Measurements from ENCODE around the gene ESR2. TPM values are rescaled to one million over a fixed set of nuclear protein-coding genes. Genes with fewer than 3 reads are reported as not detected.

ESR2 gene
- total RNA-seq, 1 donor from 2014 or later = under 0.01 TPM

DNA sequence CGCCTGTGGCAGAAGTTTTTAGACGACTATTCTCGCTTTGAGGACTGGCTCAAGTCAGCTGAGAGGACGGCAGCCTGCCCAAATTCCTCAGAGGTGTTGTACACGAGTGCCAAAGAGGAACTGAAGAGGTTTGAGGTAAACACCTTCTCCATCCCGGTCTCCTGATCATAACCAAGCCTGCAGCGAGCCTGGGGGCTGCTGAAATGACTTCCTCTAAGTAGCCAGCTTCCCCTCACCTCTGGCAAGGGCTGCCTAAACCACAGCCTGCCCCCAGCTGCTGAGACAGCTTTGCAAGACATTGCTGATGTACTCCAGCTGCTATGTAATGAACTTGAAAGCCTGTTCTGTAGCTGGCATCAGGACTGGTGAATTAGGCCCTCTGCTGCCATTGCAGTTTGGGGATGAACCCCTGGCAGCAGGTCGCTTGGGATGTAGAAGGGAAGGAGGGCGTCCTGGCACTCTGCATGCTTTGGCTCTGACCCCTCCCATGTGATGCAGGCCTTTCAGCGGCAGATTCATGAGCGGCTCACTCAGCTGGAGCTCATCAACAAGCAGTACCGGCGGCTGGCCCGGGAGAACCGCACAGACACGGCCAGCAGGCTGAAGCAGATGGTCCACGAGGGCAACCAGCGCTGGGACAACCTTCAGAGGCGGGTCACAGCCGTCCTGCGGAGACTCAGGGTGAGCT is 84.6 kb downstream of the ESR2 start:
- Histone ChIP-seq H3K4me3 (ENCODE audit: low read depth, low read length) (no peak overlapping the region), H3K27me3 (ENCODE audit: control insufficient read depth, insufficient read depth, low read length) (no peaks in the 10 kb centered on the region), H3K36me3 (ENCODE audit: control insufficient read depth, insufficient read depth, low read length) (peaks cover 24% of the 10 kb centered on the region)
- TF ChIP-seq, protein P1, sequence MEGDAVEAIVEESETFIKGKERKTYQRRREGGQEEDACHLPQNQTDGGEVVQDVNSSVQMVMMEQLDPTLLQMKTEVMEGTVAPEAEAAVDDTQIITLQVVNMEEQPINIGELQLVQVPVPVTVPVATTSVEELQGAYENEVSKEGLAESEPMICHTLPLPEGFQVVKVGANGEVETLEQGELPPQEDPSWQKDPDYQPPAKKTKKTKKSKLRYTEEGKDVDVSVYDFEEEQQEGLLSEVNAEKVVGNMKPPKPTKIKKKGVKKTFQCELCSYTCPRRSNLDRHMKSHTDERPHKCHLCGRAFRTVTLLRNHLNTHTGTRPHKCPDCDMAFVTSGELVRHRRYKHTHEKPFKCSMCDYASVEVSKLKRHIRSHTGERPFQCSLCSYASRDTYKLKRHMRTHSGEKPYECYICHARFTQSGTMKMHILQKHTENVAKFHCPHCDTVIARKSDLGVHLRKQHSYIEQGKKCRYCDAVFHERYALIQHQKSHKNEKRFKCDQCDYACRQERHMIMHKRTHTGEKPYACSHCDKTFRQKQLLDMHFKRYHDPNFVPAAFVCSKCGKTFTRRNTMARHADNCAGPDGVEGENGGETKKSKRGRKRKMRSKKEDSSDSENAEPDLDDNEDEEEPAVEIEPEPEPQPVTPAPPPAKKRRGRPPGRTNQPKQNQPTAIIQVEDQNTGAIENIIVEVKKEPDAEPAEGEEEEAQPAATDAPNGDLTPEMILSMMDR (IDR thresholded peaks at IDR 0.05; ENCODE audit: insufficient read depth, low read length, severe bottlenecking) = no peak
- no peak for DNase-seq (ENCODE audit: low read depth)
- no peak for FAIRE-seq

DNA sequence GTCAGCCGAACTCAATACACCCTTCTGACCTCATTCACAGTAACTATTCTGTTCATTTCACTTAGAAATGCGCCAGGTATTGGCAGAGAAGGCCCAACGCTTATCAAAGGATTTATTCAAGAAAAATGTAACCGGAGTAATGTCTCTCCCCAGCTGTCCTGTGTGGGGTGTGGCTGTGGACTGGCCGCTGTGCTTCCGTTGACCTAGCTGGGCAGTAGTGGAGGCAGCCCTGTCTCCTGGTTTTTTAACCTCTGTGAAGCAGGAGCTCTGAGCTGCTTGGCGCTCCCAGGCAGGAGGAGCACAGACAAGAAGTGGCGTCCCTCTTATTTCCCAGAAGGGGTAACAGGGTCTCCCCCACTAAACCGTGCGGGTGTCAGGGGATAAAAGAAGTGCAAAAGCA is 85.2 kb downstream of the ESR2 start:
- no peak for FAIRE-seq
- DNase-seq (ENCODE audit: low read depth) = no peak
- Histone ChIP-seq H3K4me3 (ENCODE audit: low read depth, low read length) (no peak overlapping the region), H3K27me3 (ENCODE audit: control insufficient read depth, insufficient read depth, low read length) (no peaks in the 10 kb centered on the region), H3K36me3 (ENCODE audit: control insufficient read depth, insufficient read depth, low read length) (peaks cover 19% of the 10 kb centered on the region)
- TF ChIP-seq, protein P1 (IDR thresholded peaks at IDR 0.05; ENCODE audit: insufficient read depth, low read length, severe bottlenecking) = no peak

DNA sequence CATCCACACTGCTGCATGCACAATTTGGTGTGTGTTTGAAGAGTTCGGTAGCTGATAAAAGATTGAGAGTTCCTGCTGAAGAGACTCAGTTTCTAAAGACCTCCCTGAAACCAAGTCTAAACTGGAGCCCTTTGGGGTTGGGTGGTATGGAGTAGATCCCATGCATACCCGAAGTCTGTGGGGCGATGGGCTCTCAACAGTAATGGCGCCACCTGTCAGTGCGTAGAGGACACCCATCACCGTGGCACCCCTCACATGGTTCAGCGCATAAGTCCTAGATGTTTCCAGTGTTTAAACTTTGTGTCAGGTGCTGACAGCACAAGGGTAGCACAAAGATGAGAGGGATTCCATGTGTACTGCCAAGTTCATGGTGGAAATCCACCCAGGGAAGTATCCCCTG is 85.9 kb downstream of the ESR2 start:
- no peaks in the 10 kb centered on the region for H3K27me3 ChIP-seq (ENCODE audit: control insufficient read depth, insufficient read depth, low read length)
- FAIRE-seq (no peak), DNase-seq (ENCODE audit: low read depth) (no peak)
- peaks cover 18% of the 10 kb centered on the region for H3K36me3 ChIP-seq (ENCODE audit: control insufficient read depth, insufficient read depth, low read length)
- no peak overlapping the region for H3K4me3 ChIP-seq (ENCODE audit: low read depth, low read length)
- TF ChIP-seq, protein P1 (IDR thresholded peaks at IDR 0.05; ENCODE audit: insufficient read depth, low read length, severe bottlenecking) = no peak

GRCh38 chr14:64203366-64204006 is 90.7 kb downstream of the ESR2 start:
- H3K4me3 ChIP-seq (ENCODE audit: low read depth, low read length) = no peak overlapping the region
- no peak for DNase-seq (ENCODE audit: low read depth)
- H3K27me3 ChIP-seq (ENCODE audit: control insufficient read depth, insufficient read depth, low read length) = no peaks in the 10 kb centered on the region
- H3K36me3 ChIP-seq (ENCODE audit: control insufficient read depth, insufficient read depth, low read length) = peaks cover 3% of the 10 kb centered on the region
- no peak for FAIRE-seq
- TF ChIP-seq, protein P1 (IDR thresholded peaks at IDR 0.05; ENCODE audit: insufficient read depth, low read length, severe bottlenecking) = no peak

GRCh38 chr14:64202716-64203115 is 91.5 kb downstream of the ESR2 start:
- FAIRE-seq = no peak
- TF ChIP-seq, protein P1 (IDR thresholded peaks at IDR 0.05; ENCODE audit: insufficient read depth, low read length, severe bottlenecking) = no peak
- no peak for DNase-seq (ENCODE audit: low read depth)
- Histone ChIP-seq H3K4me3 (ENCODE audit: low read depth, low read length) (no peak overlapping the region), H3K27me3 (ENCODE audit: control insufficient read depth, insufficient read depth, low read length) (no peaks in the 10 kb centered on the region), H3K36me3 (ENCODE audit: control insufficient read depth, insufficient read depth, low read length) (peaks cover 2% of the 10 kb centered on the region)
